Erythroblast (primary cell): ENCODE measurements around the gene CCDC43.

Experiments
- GATA1 ChIP-seq: IDR thresholded peaks from 2 replicates; pipeline ENCODE4 v1.6.1; 2011; ENCODE audit warnings: low read depth, mild to moderate bottlenecking, control low read depth, low read length, moderate library complexity
- POLR2A ChIP-seq: IDR thresholded peaks from 2 replicates; pipeline ENCODE4 v1.6.1; 2011; ENCODE audit warnings: mild to moderate bottlenecking, low read length

GRCh38 chr17:44736551-44737240 lies 47.1 kb upstream of the CCDC43 start:
- TF ChIP-seq POLR2A (no peak), GATA1 (no peak)
